Activated naive CD4-positive, alpha-beta T cell treated with anti-CD3 and anti-CD28 coated beads, Interleukin-2, amount 50 U/mL, for 72 hours (primary cell): ENCODE measurements around the gene STK17A. TPM values are rescaled to one million over a fixed set of nuclear protein-coding genes. Genes with fewer than 3 reads are reported as not detected.
A peak's percentile ranks its signal among the peaks of the same experiment; 100 is the strongest.

ENCODE experiments used
- ATAC-seq, 2 donors: fragments of 150-1000 bp; cut with Tn5 transposase; 2 replicates each; pipeline ENCODE4 v1.10.0; 2021; ENCODE audit warnings: mild to moderate bottlenecking in 2 of 2, moderate library complexity in 2 of 2
- DNase-seq, 2 donors: peaks; one replicate each; pipeline ENCODE4 v3.0.0; 2021 to 2022; ENCODE audit warnings: low spot score in 2 of 2
- H3K27ac Mint-ChIP-seq, 2 donors: one replicate each; pipeline ENCODE4 v1.8.0; 2022; ENCODE audit warnings: mild to moderate bottlenecking in 2 of 2, mixed read lengths in 2 of 2
- H3K36me3 Mint-ChIP-seq, 2 donors: one replicate each; pipeline ENCODE4 v1.8.0; 2022; ENCODE audit warnings: mixed read lengths in 2 of 2
- H3K9me3 Mint-ChIP-seq, 2 donors: one replicate each; pipeline ENCODE4 v1.8.0; 2022; ENCODE audit warnings: mixed read lengths in 2 of 2
- total RNA-seq, 2 donors: library from RNA; stranded (reverse); gene quantifications; one replicate each; pipeline ENCODE4 v1.2.3, GENCODE V29; 2022

STK17A gene
- total RNA-seq, 2 donors from 2014 or later = 52.0 to 71.9 TPM

- H3K36me3 Mint-ChIP-seq = peaks cover 22 to 83% of the 10 kb centered on the region in 2 donors
Observed at GRCh38 chr7:43634384-43634783, 51.5 kb downstream of the STK17A start.

GRCh38 chr7:43636093-43636492 lies 53.2 kb downstream of the STK17A start:
- ATAC-seq = no peak
- peaks cover 29 to 87% of the 10 kb centered on the region in 2 donors for H3K36me3 Mint-ChIP-seq
- H3K9me3 Mint-ChIP-seq = peaks cover 0 to 4% of the 10 kb centered on the region in 2 donors

More at GRCh38 chr7:43634384-43634783, 51.5 kb downstream of the STK17A start:
- no peak for ATAC-seq
- peak overlapping the region; percentile 69 to 76 for H3K27ac Mint-ChIP-seq
- H3K9me3 Mint-ChIP-seq = peaks cover 0 to 4% of the 10 kb centered on the region in 2 donors
- no peak for DNase-seq

GRCh38 chr7:43637114-43637806 lies 54.4 kb downstream of the STK17A start:
- no peak for DNase-seq
- peaks cover 0 to 2% of the 10 kb centered on the region in 2 donors for H3K9me3 Mint-ChIP-seq
- ATAC-seq = peak; percentile 63 to 92
- peaks cover 26 to 78% of the 10 kb centered on the region in 2 donors for H3K36me3 Mint-ChIP-seq
- peak overlapping the region; percentile 76 to 94 for H3K27ac Mint-ChIP-seq

More at GRCh38 chr7:43636093-43636492, 53.2 kb downstream of the STK17A start:
- peak overlapping the region in 1 of 2 donors; percentile 76 for H3K27ac Mint-ChIP-seq
- DNase-seq = no peak

GRCh38 chr7:43639858-43640491 lies 57.1 kb downstream of the STK17A start:
- ATAC-seq (no peak), DNase-seq (no peak)
- H3K27ac Mint-ChIP-seq = peak overlapping the region; percentile 44 to 60
- H3K9me3 Mint-ChIP-seq = no peaks in the 10 kb centered on the region
- H3K36me3 Mint-ChIP-seq = peaks cover 20 to 70% of the 10 kb centered on the region in 2 donors

- H3K36me3 Mint-ChIP-seq = peaks cover 24 to 71% of the 10 kb centered on the region in 2 donors
- DNase-seq = no peak
- peaks cover 0 to 4% of the 10 kb centered on the region in 2 donors for H3K9me3 Mint-ChIP-seq
- peak overlapping the region in 1 of 2 donors; percentile 44 for H3K27ac Mint-ChIP-seq
- no peak for ATAC-seq
Observed at GRCh38 chr7:43640679-43641078, 57.8 kb downstream of the STK17A start.

- ATAC-seq = no peak
- peak overlapping the region; percentile 74 to 86 for H3K27ac Mint-ChIP-seq
- DNase-seq = no peak
- peaks cover 0 to 4% of the 10 kb centered on the region in 2 donors for H3K9me3 Mint-ChIP-seq
- H3K36me3 Mint-ChIP-seq = peaks cover 20 to 62% of the 10 kb centered on the region in 2 donors
Observed at GRCh38 chr7:43642897-43643630, 60.2 kb downstream of the STK17A start.

- H3K27ac Mint-ChIP-seq = peak overlapping the region; percentile 58 to 74
- DNase-seq = no peak
- ATAC-seq = no peak
- peaks cover 0 to 4% of the 10 kb centered on the region in 2 donors for H3K9me3 Mint-ChIP-seq
- peaks cover 20 to 59% of the 10 kb centered on the region in 2 donors for H3K36me3 Mint-ChIP-seq
Observed at GRCh38 chr7:43643846-43644245, 60.9 kb downstream of the STK17A start.

- peaks cover 13 to 40% of the 10 kb centered on the region in 2 donors for H3K36me3 Mint-ChIP-seq
- H3K9me3 Mint-ChIP-seq = peaks cover 0 to 4% of the 10 kb centered on the region in 2 donors
- ATAC-seq (no peak), DNase-seq (no peak)
- H3K27ac Mint-ChIP-seq = peak overlapping the region; percentile 75 to 88
Observed at GRCh38 chr7:43645699-43646226, 62.9 kb downstream of the STK17A start.

GRCh38 chr7:43646603-43647338 lies 63.9 kb downstream of the STK17A start:
- Mint-ChIP-seq H3K9me3 (peaks cover 0 to 4% of the 10 kb centered on the region in 2 donors), H3K36me3 (peaks cover 17 to 41% of the 10 kb centered on the region in 2 donors), H3K27ac (peak overlapping the region; percentile 88 to 98)
- no peak for DNase-seq
- no peak for ATAC-seq

GRCh38 chr7:43647339-43647672 lies 64.4 kb downstream of the STK17A start:
- peaks cover 0 to 4% of the 10 kb centered on the region in 2 donors for H3K9me3 Mint-ChIP-seq
- ATAC-seq = no peak
- no peak for DNase-seq
- peaks cover 17 to 41% of the 10 kb centered on the region in 2 donors for H3K36me3 Mint-ChIP-seq
- H3K27ac Mint-ChIP-seq = peak overlapping the region; percentile 88 to 98

- peaks cover 0 to 4% of the 10 kb centered on the region in 2 donors for H3K9me3 Mint-ChIP-seq
- peaks cover 17 to 41% of the 10 kb centered on the region in 2 donors for H3K36me3 Mint-ChIP-seq
- DNase-seq (peak; percentile 62 to 78), ATAC-seq (peak; percentile 77 to 78)
- H3K27ac Mint-ChIP-seq = peak overlapping the region; percentile 88 to 98
Observed at GRCh38 chr7:43647673-43648472, 65.0 kb downstream of the STK17A start.

GRCh38 chr7:43648473-43649406 lies 65.8 kb downstream of the STK17A start:
- DNase-seq = peak in 1 of 2 donors; percentile 55
- ATAC-seq = peak; percentile 33 to 59
- Mint-ChIP-seq H3K9me3 (peaks cover 0 to 4% of the 10 kb centered on the region in 2 donors), H3K36me3 (peaks cover 17 to 36% of the 10 kb centered on the region in 2 donors), H3K27ac (peak overlapping the region; percentile 88 to 98)

GRCh38 chr7:43649755-43650274 lies 66.9 kb downstream of the STK17A start:
- ATAC-seq (peak; percentile 47 to 53), DNase-seq (peak; percentile 58 to 77)
- peak overlapping the region; percentile 88 to 98 for H3K27ac Mint-ChIP-seq
- H3K36me3 Mint-ChIP-seq = peaks cover 21 to 36% of the 10 kb centered on the region in 2 donors
- peaks cover 4% of the 10 kb centered on the region in 2 donors for H3K9me3 Mint-ChIP-seq

GRCh38 chr7:43650457-43651052 lies 67.6 kb downstream of the STK17A start:
- Mint-ChIP-seq H3K27ac (peak overlapping the region; percentile 88 to 98), H3K36me3 (peaks cover 18 to 32% of the 10 kb centered on the region in 2 donors)
- no peak for DNase-seq

More at GRCh38 chr7:43650457-43651052, 67.6 kb downstream of the STK17A start:
- peaks cover 0 to 4% of the 10 kb centered on the region in 2 donors for H3K9me3 Mint-ChIP-seq
- no peak for ATAC-seq
